Activated naive CD8-positive, alpha-beta T cell treated with anti-CD3 and anti-CD28 coated beads for 36 hours (primary cell): ENCODE results near the gene CCDC33. TPM values are rescaled to one million over a fixed set of nuclear protein-coding genes. Genes with fewer than 3 reads are reported as not detected.

ENCODE experiments used
- DNase-seq: peaks from one replicate; pipeline ENCODE4 v3.0.0; 2021
- H3K27ac Mint-ChIP-seq: one replicate; pipeline ENCODE4 v1.8.0; 2022; ENCODE audit warnings: mild to moderate bottlenecking, moderate library complexity, mixed read lengths
- H3K27me3 Mint-ChIP-seq: one replicate; pipeline ENCODE4 v1.8.0; 2022; ENCODE audit warnings: mild to moderate bottlenecking, mixed read lengths
- H3K36me3 Mint-ChIP-seq: one replicate; pipeline ENCODE4 v1.8.0; 2021; ENCODE audit warnings: mild to moderate bottlenecking, mixed read lengths
- H3K4me1 Mint-ChIP-seq: one replicate; pipeline ENCODE4 v1.8.0; 2021; ENCODE audit warnings: mixed read lengths
- H3K4me3 Mint-ChIP-seq: one replicate; pipeline ENCODE4 v1.8.0; 2022; ENCODE audit warnings: mild to moderate bottlenecking, moderate library complexity, mixed read lengths
- H3K9me3 Mint-ChIP-seq: one replicate; pipeline ENCODE4 v1.8.0; 2022; ENCODE audit warnings: mixed read lengths
- total RNA-seq, 2 experiments: library from RNA; stranded (reverse); gene quantifications; one replicate each; pipeline ENCODE4 v1.2.3, GENCODE V29; 2021

Gene CCDC33
- total RNA-seq, 2 experiments from 2014 or later: 0.20 TPM; not detected in 1

GRCh38 chr15:74300057-74300795, 64.1 kb downstream of the CCDC33 start:
- H3K27ac Mint-ChIP-seq: no peak overlapping the region
- H3K4me1 Mint-ChIP-seq: no peaks in the 10 kb centered on the region
- no peaks in the 10 kb centered on the region for H3K36me3 Mint-ChIP-seq
- no peak for DNase-seq
- H3K27me3 Mint-ChIP-seq: peaks cover 40% of the 10 kb centered on the region
- no peaks in the 10 kb centered on the region for H3K9me3 Mint-ChIP-seq
- H3K4me3 Mint-ChIP-seq: no peak overlapping the region

GRCh38 chr15:74301583-74302361, 65.6 kb downstream of the CCDC33 start:
- H3K27me3 Mint-ChIP-seq: peaks cover 48% of the 10 kb centered on the region
- H3K36me3 Mint-ChIP-seq: no peaks in the 10 kb centered on the region
- no peaks in the 10 kb centered on the region for H3K9me3 Mint-ChIP-seq
- no peak overlapping the region for H3K4me3 Mint-ChIP-seq
- H3K27ac Mint-ChIP-seq: no peak overlapping the region
- no peaks in the 10 kb centered on the region for H3K4me1 Mint-ChIP-seq
- DNase-seq: no peak

- Mint-ChIP-seq H3K36me3 (no peaks in the 10 kb centered on the region), H3K27me3 (peaks cover 53% of the 10 kb centered on the region), H3K9me3 (no peaks in the 10 kb centered on the region), H3K4me1 (no peaks in the 10 kb centered on the region), H3K4me3 (no peak overlapping the region), H3K27ac (no peak overlapping the region)
- DNase-seq: peak; percentile 41
Observed at GRCh38 chr15:74302821-74303359, 66.8 kb downstream of the CCDC33 start.

GRCh38 chr15:74303741-74304309, 67.7 kb downstream of the CCDC33 start:
- Mint-ChIP-seq H3K4me3 (no peak overlapping the region), H3K27me3 (peaks cover 53% of the 10 kb centered on the region), H3K9me3 (no peaks in the 10 kb centered on the region), H3K27ac (no peak overlapping the region), H3K4me1 (no peaks in the 10 kb centered on the region), H3K36me3 (no peaks in the 10 kb centered on the region)
- DNase-seq: no peak

GRCh38 chr15:74304431-74304830, 68.3 kb downstream of the CCDC33 start:
- Mint-ChIP-seq H3K9me3 (no peaks in the 10 kb centered on the region), H3K4me1 (no peaks in the 10 kb centered on the region), H3K4me3 (no peak overlapping the region), H3K36me3 (no peaks in the 10 kb centered on the region), H3K27me3 (peaks cover 53% of the 10 kb centered on the region), H3K27ac (no peak overlapping the region)
- no peak for DNase-seq

GRCh38 chr15:74305687-74306086, 69.6 kb downstream of the CCDC33 start:
- Mint-ChIP-seq H3K27ac (no peak overlapping the region), H3K36me3 (no peaks in the 10 kb centered on the region), H3K9me3 (no peaks in the 10 kb centered on the region), H3K27me3 (peaks cover 50% of the 10 kb centered on the region), H3K4me1 (no peaks in the 10 kb centered on the region), H3K4me3 (no peak overlapping the region)
- DNase-seq: no peak

GRCh38 chr15:74306781-74307217, 70.7 kb downstream of the CCDC33 start:
- Mint-ChIP-seq H3K27ac (no peak overlapping the region), H3K9me3 (no peaks in the 10 kb centered on the region), H3K4me3 (no peak overlapping the region), H3K36me3 (no peaks in the 10 kb centered on the region), H3K27me3 (peaks cover 41% of the 10 kb centered on the region), H3K4me1 (no peaks in the 10 kb centered on the region)
- no peak for DNase-seq

GRCh38 chr15:74307827-74308811, 72.0 kb downstream of the CCDC33 start:
- Mint-ChIP-seq H3K27me3 (peaks cover 30% of the 10 kb centered on the region), H3K9me3 (no peaks in the 10 kb centered on the region), H3K36me3 (no peaks in the 10 kb centered on the region), H3K27ac (no peak overlapping the region), H3K4me3 (no peak overlapping the region), H3K4me1 (no peaks in the 10 kb centered on the region)
- peak; percentile 36 for DNase-seq

- Mint-ChIP-seq H3K27me3 (peaks cover 4% of the 10 kb centered on the region), H3K36me3 (no peaks in the 10 kb centered on the region), H3K4me3 (no peak overlapping the region), H3K4me1 (peaks cover 28% of the 10 kb centered on the region), H3K27ac (no peak overlapping the region), H3K9me3 (no peaks in the 10 kb centered on the region)
- DNase-seq: no peak
Observed at GRCh38 chr15:74311734-74312444, 75.8 kb downstream of the CCDC33 start.

GRCh38 chr15:74312445-74313007, 76.4 kb downstream of the CCDC33 start:
- DNase-seq: no peak
- no peaks in the 10 kb centered on the region for H3K9me3 Mint-ChIP-seq
- H3K36me3 Mint-ChIP-seq: no peaks in the 10 kb centered on the region
- H3K4me1 Mint-ChIP-seq: peaks cover 33% of the 10 kb centered on the region
- H3K27ac Mint-ChIP-seq: no peak overlapping the region
- H3K4me3 Mint-ChIP-seq: no peak overlapping the region
- H3K27me3 Mint-ChIP-seq: no peaks in the 10 kb centered on the region

GRCh38 chr15:74313889-74314288, 77.8 kb downstream of the CCDC33 start:
- Mint-ChIP-seq H3K27me3 (no peaks in the 10 kb centered on the region), H3K4me3 (no peak overlapping the region), H3K36me3 (no peaks in the 10 kb centered on the region), H3K9me3 (no peaks in the 10 kb centered on the region), H3K27ac (no peak overlapping the region), H3K4me1 (peaks cover 42% of the 10 kb centered on the region)
- no peak for DNase-seq

GRCh38 chr15:74314795-74315438, 78.8 kb downstream of the CCDC33 start:
- DNase-seq: peak; percentile 62
- Mint-ChIP-seq H3K9me3 (no peaks in the 10 kb centered on the region), H3K36me3 (no peaks in the 10 kb centered on the region), H3K27ac (peak overlapping the region; percentile 87), H3K27me3 (no peaks in the 10 kb centered on the region), H3K4me3 (peak overlapping the region; percentile 78), H3K4me1 (peaks cover 48% of the 10 kb centered on the region)

- Mint-ChIP-seq H3K27me3 (no peaks in the 10 kb centered on the region), H3K9me3 (no peaks in the 10 kb centered on the region), H3K4me3 (peak overlapping the region; percentile 78), H3K4me1 (peaks cover 52% of the 10 kb centered on the region), H3K27ac (peak overlapping the region; percentile 87), H3K36me3 (no peaks in the 10 kb centered on the region)
- DNase-seq: peak; percentile 56
Observed at GRCh38 chr15:74315626-74316025, 79.5 kb downstream of the CCDC33 start.
